Keratinocyte (primary cell): ENCODE results near the gene TRPM3. TPM values are rescaled to one million over a fixed set of nuclear protein-coding genes. Genes with fewer than 3 reads are reported as not detected.

Source experiments
- DNase-seq: peaks from one replicate; pipeline ENCODE4 v3.0.0-alpha.2; 2011; ENCODE audit warnings: low read depth, missing footprints, low spot score
- FAIRE-seq: peaks from 2 replicates; lab custom pipeline; 2011; peaks lifted over from hg19 to GRCh38; lab: Jason Lieb, UNC
- H2AFZ ChIP-seq: 2 replicates; pipeline ENCODE4 v1.6.0; 2012; ENCODE audit warnings: low read length, control low read depth, inconsistent platforms; ENCODE audit not compliant: control insufficient read depth
- H3K27ac ChIP-seq: 2 replicates; pipeline ENCODE4 v1.5.1; 2011; ENCODE audit warnings: low read length; ENCODE audit not compliant: control insufficient read depth, insufficient read depth
- H3K27me3 ChIP-seq: 3 replicates; pipeline ENCODE4 v1.6.0; 2011; ENCODE audit warnings: low read length; ENCODE audit not compliant: control insufficient read depth, insufficient read depth; ENCODE audit errors: extremely low read depth
- H3K36me3 ChIP-seq, 2 experiments: 2 replicates in 1 of 2; 3 replicates in 1 of 2; pipeline ENCODE4 v1.5.1; 2011; ENCODE audit warnings: low read length in 2 of 2, mild to moderate bottlenecking in 1 of 2; ENCODE audit not compliant: control insufficient read depth in 2 of 2, insufficient read depth in 2 of 2; ENCODE audit errors: extremely low read depth in 1 of 2
- H3K4me1 ChIP-seq: 3 replicates; pipeline ENCODE4 v1.5.1; 2011; ENCODE audit warnings: low read length; ENCODE audit not compliant: control insufficient read depth, insufficient read depth; ENCODE audit errors: extremely low read depth
- H3K4me2 ChIP-seq: 3 replicates; pipeline ENCODE4 v1.6.0; 2011; ENCODE audit warnings: low read depth, low read length; ENCODE audit not compliant: control insufficient read depth, insufficient read depth; ENCODE audit errors: extremely low read depth
- H3K4me3 ChIP-seq, 3 experiments: fragments of 200-600 bp in 1 of 3; sonication (generic) in 1 of 3; 2 replicates in 2 of 3; 3 replicates in 1 of 3; pipeline ENCODE4 v1.5.1; 2011 to 2016; ENCODE audit warnings: low read length in 3 of 3, mild to moderate bottlenecking in 3 of 3, control low read depth in 2 of 3, inconsistent platforms in 1 of 3, low read depth in 1 of 3, mixed read lengths in 1 of 3, mixed run types in 1 of 3, moderate library complexity in 1 of 3; ENCODE audit not compliant: control insufficient read depth in 2 of 3, insufficient read depth in 2 of 3; ENCODE audit errors: extremely low read depth in 1 of 3
- H3K79me2 ChIP-seq: 2 replicates; pipeline ENCODE4 v1.6.0; 2012; ENCODE audit warnings: low read length; ENCODE audit not compliant: control insufficient read depth, insufficient read depth
- H3K9ac ChIP-seq: 3 replicates; pipeline ENCODE4 v1.6.0; 2011; ENCODE audit warnings: low read length; ENCODE audit not compliant: control insufficient read depth, insufficient read depth; ENCODE audit errors: extremely low read depth
- H3K9me1 ChIP-seq: 3 replicates; pipeline ENCODE4 v1.6.0; 2011; ENCODE audit warnings: low read length; ENCODE audit not compliant: control insufficient read depth, insufficient read depth; ENCODE audit errors: extremely low read depth
- H3K9me3 ChIP-seq: 2 replicates; pipeline ENCODE4 v1.5.1; 2012; ENCODE audit warnings: low read depth, low read length; ENCODE audit not compliant: control insufficient read depth
- H4K20me1 ChIP-seq: 3 replicates; pipeline ENCODE4 v1.6.0; 2011; ENCODE audit warnings: low read length; ENCODE audit not compliant: control insufficient read depth, insufficient read depth; ENCODE audit errors: extremely low read depth
- CTCF ChIP-seq, 3 experiments: IDR thresholded peaks in 1 of 3; conservative IDR thresholded peaks in 1 of 3; optimal IDR thresholded peaks in 1 of 3; 2 replicates in 2 of 3; 3 replicates in 1 of 3; pipeline versions ENCODE3 to v1.5.1; 2011; ENCODE audit warnings: low read length in 3 of 3, mild to moderate bottlenecking in 3 of 3, moderate library complexity in 2 of 3, control low read depth in 1 of 3, inconsistent platforms in 1 of 3; ENCODE audit not compliant: insufficient read depth in 2 of 3; ENCODE audit errors: extremely low read depth in 1 of 3
- EZH2 ChIP-seq: IDR thresholded peaks from one replicate; pipeline ENCODE4 v1.6.1; 2012; ENCODE audit warnings: inconsistent platforms, mild to moderate bottlenecking, low read length, moderate library complexity
- dilution Hi-C: fragments of 300-500 bp; cut with MboI; formaldehyde crosslinking; loops from one replicate; pipeline ENCODE4 v1.7.0; 2020; ENCODE audit warnings: low sequenced_read_pairs; ENCODE audit not compliant: extremely low pct_ligation_motif_present
- polyA plus RNA-seq, 5 experiments: library from polyadenylated mRNA; depleted of rRNA in 3 of 5; stranded (reverse) in 3 of 5; stranded (forward) in 1 of 5; unstranded in 1 of 5; fragments of >200 nt; gene quantifications; 1 replicate in 1 of 5; 2 replicates in 3 of 5; 3 replicates in 1 of 5; pipeline versions ENCODE4 v1.2.1 to v1.2.3, GENCODE V29; 2011 to 2012; ENCODE audit warnings: missing spikeins in 2 of 5, low read depth in 1 of 5, low replicate concordance in 1 of 5

Gene TRPM3
- polyA plus RNA-seq, 1 donor (not counting 4 experiments of a cell fraction or from before 2014, with no cell fraction given) = 0.03 TPM

GRCh38 chr9:70954126-70954525, 167.3 kb downstream of the TRPM3 start:
- peaks cover 21% of the 10 kb centered on the region for H3K4me1 ChIP-seq
- no peak overlapping the region for H3K9ac ChIP-seq
- H4K20me1 ChIP-seq = no peaks in the 10 kb centered on the region
- H3K9me3 ChIP-seq = no peaks in the 10 kb centered on the region
- peak overlapping the region; percentile 60 for H3K4me2 ChIP-seq
- H3K9me1 ChIP-seq = no peaks in the 10 kb centered on the region
- no peak for TF ChIP-seq EZH2
- TF ChIP-seq CTCF (optimal IDR thresholded peaks at IDR 0.05 in 1 of 3, IDR thresholded peaks at IDR 0.05 in 1 of 3, conservative IDR thresholded peaks at IDR 0.05 in 1 of 3; ENCODE audit: extremely low read depth in 1 of 3, insufficient read depth in 2 of 3, low read length in 3 of 3) = no peak
- H3K36me3 ChIP-seq = no peaks in the 10 kb centered on the region
- peak overlapping the region; percentile 92 for H2AFZ ChIP-seq
- peak overlapping the region; percentile 54 for H3K27ac ChIP-seq
- DNase-seq (peak; percentile 40), FAIRE-seq (peak; percentile 79)
- dilution Hi-C loops = no loop called here
- H3K4me3 ChIP-seq = peak overlapping the region in 2 of 3 experiments; percentile 13 to 35
- no peaks in the 10 kb centered on the region for H3K79me2 ChIP-seq
- H3K27me3 ChIP-seq = no peaks in the 10 kb centered on the region

- FAIRE-seq (peak; percentile 58), DNase-seq (no peak)
- no peak for TF ChIP-seq EZH2
- TF ChIP-seq CTCF (optimal IDR thresholded peaks at IDR 0.05 in 1 of 3, IDR thresholded peaks at IDR 0.05 in 1 of 3, conservative IDR thresholded peaks at IDR 0.05 in 1 of 3; ENCODE audit: extremely low read depth in 1 of 3, insufficient read depth in 2 of 3, low read length in 3 of 3) = no peak
- no peaks in the 10 kb centered on the region for H3K9me1 ChIP-seq
- no peak overlapping the region for H3K4me3 ChIP-seq
- H3K79me2 ChIP-seq = no peaks in the 10 kb centered on the region
- no peak overlapping the region for H3K4me2 ChIP-seq
- dilution Hi-C loops = no loop called here
- H3K9ac ChIP-seq = no peak overlapping the region
- H3K36me3 ChIP-seq = no peaks in the 10 kb centered on the region
- H2AFZ ChIP-seq = no peak overlapping the region
- peaks cover 31% of the 10 kb centered on the region for H3K4me1 ChIP-seq
- H3K27me3 ChIP-seq = no peaks in the 10 kb centered on the region
- H3K27ac ChIP-seq = no peak overlapping the region
- H3K9me3 ChIP-seq = no peaks in the 10 kb centered on the region
- H4K20me1 ChIP-seq = no peaks in the 10 kb centered on the region
These were observed 169.4 kb downstream of the TRPM3 start for GRCh38 chr9:70951749-70952727.
